GM19240 (cell line): ENCODE measurements around the gene NXPH3.

ENCODE experiments used
- DNase-seq: peaks from one replicate; pipeline ENCODE4 v3.0.0; 2011; ENCODE audit warnings: low spot score; ENCODE audit not compliant: insufficient read length

The NXPH3 gene

DNA sequence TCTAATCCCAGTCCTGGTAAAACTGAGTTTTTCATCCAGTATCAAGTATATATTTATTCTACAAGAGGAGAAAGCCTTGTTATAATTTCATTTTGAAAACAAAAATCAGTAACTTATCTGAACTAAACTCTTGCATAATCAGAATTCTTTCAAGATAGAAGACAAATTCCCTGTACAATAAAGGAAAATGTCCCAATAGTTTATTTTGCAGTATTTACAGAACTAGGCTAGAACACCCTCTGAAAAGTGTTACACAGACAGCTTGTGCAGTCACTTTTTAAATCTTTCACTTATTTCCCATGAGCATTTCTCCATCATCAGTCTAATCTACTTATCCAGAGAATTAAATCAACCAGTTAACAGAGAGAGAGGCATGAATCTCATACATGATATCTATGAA, 53.8 kb downstream of the NXPH3 start:
- DNase-seq: no peak

DNA sequence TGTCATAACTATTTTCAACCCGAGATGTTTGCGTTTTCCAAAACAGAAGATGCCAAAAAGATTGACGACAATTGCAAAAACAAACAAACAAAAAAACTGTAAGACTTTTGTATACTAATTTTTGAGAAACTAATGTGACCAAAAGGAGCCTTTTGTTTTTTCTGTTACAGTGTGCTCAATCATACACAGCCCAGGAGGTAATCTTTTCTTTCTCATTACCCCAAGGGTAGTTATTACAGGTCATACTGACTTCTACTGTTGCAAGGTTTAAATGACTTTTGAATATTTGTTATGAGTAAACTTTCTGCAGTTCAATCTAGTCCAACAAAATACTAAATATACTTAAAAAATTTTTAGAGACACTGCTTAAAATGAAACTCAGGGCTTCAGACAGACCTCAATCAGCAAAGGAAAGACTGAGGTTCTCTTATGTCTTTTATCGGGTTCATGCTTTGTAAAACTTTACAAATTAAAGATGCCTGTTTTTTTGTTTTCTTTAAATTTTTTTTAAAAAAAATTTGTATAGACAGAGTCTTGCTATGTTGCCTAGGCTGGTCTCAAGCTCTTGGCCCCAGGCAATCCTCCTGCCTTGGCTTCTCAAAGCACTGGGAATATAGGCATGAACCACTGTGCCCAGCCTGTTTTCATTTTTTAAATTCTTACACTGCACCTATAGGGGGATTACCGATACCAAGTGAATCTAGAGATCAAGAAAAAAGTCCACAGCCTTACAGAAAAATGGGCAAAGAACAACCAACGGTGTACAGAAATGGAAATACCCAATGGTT, 54.6 kb downstream of the NXPH3 start:
- no peak for DNase-seq

DNA sequence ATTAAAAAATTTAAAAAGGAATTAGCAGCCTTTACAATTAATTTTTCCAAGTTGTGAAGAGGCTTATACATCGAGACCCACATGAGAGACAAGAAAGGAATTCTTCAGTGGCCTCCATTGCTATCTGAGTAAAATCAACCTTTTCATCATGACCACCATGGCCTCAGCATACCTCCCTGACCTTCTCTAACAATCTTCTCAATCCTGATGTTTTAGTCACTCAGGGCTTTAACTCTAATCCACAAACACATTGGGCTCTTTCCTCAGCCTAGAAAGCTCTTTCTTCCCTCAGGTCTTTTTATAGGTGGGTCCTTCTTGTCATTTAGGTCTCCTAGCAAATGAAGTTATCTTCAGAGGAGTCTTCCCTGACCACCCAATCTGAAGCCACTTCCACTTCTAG, 55.8 kb downstream of the NXPH3 start:
- DNase-seq: no peak
